ENCODE measurements around the gene PARP16. TPM values are rescaled to one million over a fixed set of nuclear protein-coding genes. Genes with fewer than 3 reads are reported as not detected.

PARP16 gene
- total and polyA plus RNA-seq, 2 experiments from 2014 or later, result 3.6 to 4.1 TPM

Small RNAs within 50 kb of the gene (small RNA-seq; reads per million reads assigned to genes)
- gene AC068213.1 (ENCODE audit: low replicate concordance) (not detected), gene RNU5A-1 (ENCODE audit: low replicate concordance) (463,984 reads per million, percentile 100 among the genes with 10 or more reads in this experiment), gene RNU5B-1 (ENCODE audit: low replicate concordance) (47,395 reads per million, percentile 100 among the genes with 10 or more reads in this experiment), gene RNU6-686P (ENCODE audit: low replicate concordance) (not detected), gene SNORA24B (ENCODE audit: low replicate concordance) (0.17 reads per million)

Other genes starting within 250 kb of the PARP16 start
- not detected in 2 replicates for gene SLC51B, start 241.5 kb downstream of the PARP16 start, total RNA-seq (2014; rRNA removed; shearing (Covaris generic))
- not detected in 2 replicates for gene SLC51B, start 241.5 kb downstream of the PARP16 start, polyA plus RNA-seq (2016; fragmentation: Nextera tagmentation; extraction: Ambion mirVana)
- gene RASL12, start 218.9 kb downstream of the PARP16 start, total RNA-seq (2014; rRNA removed; shearing (Covaris generic)), result 20.1 and 27.7 TPM in 2 replicates
- 4.5 and 5.4 TPM in 2 replicates for gene RASL12, start 218.9 kb downstream of the PARP16 start, polyA plus RNA-seq (2016; fragmentation: Nextera tagmentation; extraction: Ambion mirVana)
- not detected in 2 replicates for gene KBTBD13, start 210.1 kb downstream of the PARP16 start, total RNA-seq (2014; rRNA removed; shearing (Covaris generic))
- gene KBTBD13, start 210.1 kb downstream of the PARP16 start, polyA plus RNA-seq (2016; fragmentation: Nextera tagmentation; extraction: Ambion mirVana), result 0.09 TPM in 1 of 2 replicates, not detected in the other
- gene UBAP1L, start 171.7 kb downstream of the PARP16 start, total RNA-seq (2014; rRNA removed; shearing (Covaris generic)), result 1.4 and 1.5 TPM in 2 replicates
- gene UBAP1L, start 171.7 kb downstream of the PARP16 start, polyA plus RNA-seq (2016; fragmentation: Nextera tagmentation; extraction: Ambion mirVana), result 0.47 and 0.53 TPM in 2 replicates
- gene PDCD7, start 153.1 kb downstream of the PARP16 start, total RNA-seq (2014; rRNA removed; shearing (Covaris generic)), result 16.5 and 21.2 TPM in 2 replicates
- 16.8 and 18.9 TPM in 2 replicates for gene PDCD7, start 153.1 kb downstream of the PARP16 start, polyA plus RNA-seq (2016; fragmentation: Nextera tagmentation; extraction: Ambion mirVana)
- gene CLPX, start 101.5 kb downstream of the PARP16 start, total RNA-seq (2014; rRNA removed; shearing (Covaris generic)), result 40.6 and 47.0 TPM in 2 replicates
- gene CLPX, start 101.5 kb downstream of the PARP16 start, polyA plus RNA-seq (2016; fragmentation: Nextera tagmentation; extraction: Ambion mirVana), result 18.9 and 20.6 TPM in 2 replicates
- gene CILP, start 75.4 kb downstream of the PARP16 start, total RNA-seq (2014; rRNA removed; shearing (Covaris generic)), result 0.03 TPM in 1 of 2 replicates, not detected in the other
- not detected in 2 replicates for gene CILP, start 75.4 kb downstream of the PARP16 start, polyA plus RNA-seq (2016; fragmentation: Nextera tagmentation; extraction: Ambion mirVana)
- gene RNU5A-1, start 9.2 kb upstream of the PARP16 start, total RNA-seq (2014; rRNA removed; shearing (Covaris generic)), result not detected in 2 replicates
- not detected in 2 replicates for gene RNU5A-1, start 9.2 kb upstream of the PARP16 start, polyA plus RNA-seq (2016; fragmentation: Nextera tagmentation; extraction: Ambion mirVana)
- gene RNU5B-1, start 17.8 kb upstream of the PARP16 start, total RNA-seq (2014; rRNA removed; shearing (Covaris generic)), result not detected in 2 replicates
- not detected in 2 replicates for gene RNU5B-1, start 17.8 kb upstream of the PARP16 start, polyA plus RNA-seq (2016; fragmentation: Nextera tagmentation; extraction: Ambion mirVana)
- 26.3 and 30.7 TPM in 2 replicates for gene IGDCC3, start 91.1 kb upstream of the PARP16 start, total RNA-seq (2014; rRNA removed; shearing (Covaris generic))
- gene IGDCC3, start 91.1 kb upstream of the PARP16 start, polyA plus RNA-seq (2016; fragmentation: Nextera tagmentation; extraction: Ambion mirVana), result 15.3 and 16.4 TPM in 2 replicates
- gene IGDCC4, start 136.1 kb upstream of the PARP16 start, total RNA-seq (2014; rRNA removed; shearing (Covaris generic)), result 8.4 and 9.6 TPM in 2 replicates
- gene IGDCC4, start 136.1 kb upstream of the PARP16 start, polyA plus RNA-seq (2016; fragmentation: Nextera tagmentation; extraction: Ambion mirVana), result 7.2 and 7.5 TPM in 2 replicates
- 21.7 and 23.5 TPM in 2 replicates for gene DPP8, start 230.8 kb upstream of the PARP16 start, total RNA-seq (2014; rRNA removed; shearing (Covaris generic))
- 29.7 and 33.5 TPM in 2 replicates for gene DPP8, start 230.8 kb upstream of the PARP16 start, polyA plus RNA-seq (2016; fragmentation: Nextera tagmentation; extraction: Ambion mirVana)
- gene HACD3, start 243.6 kb upstream of the PARP16 start, total RNA-seq (2014; rRNA removed; shearing (Covaris generic)), result 128 and 131 TPM in 2 replicates
- 115 and 123 TPM in 2 replicates for gene HACD3, start 243.6 kb upstream of the PARP16 start, polyA plus RNA-seq (2016; fragmentation: Nextera tagmentation; extraction: Ambion mirVana)